Memory B cell (primary cell): ENCODE results near the gene TESPA1.

Experiments used
- ATAC-seq: fragments of 150-1000 bp; cut with Tn5 transposase; 2 replicates; pipeline ENCODE4 v1.10.0; 2021; ENCODE audit warnings: low read depth, mild to moderate bottlenecking, moderate library complexity
- DNase-seq, 2 donors: peaks; one replicate each; pipeline ENCODE4 v3.0.0; 2022; ENCODE audit warnings: low spot score in 2 of 2
- H3K27ac Mint-ChIP-seq: one replicate; pipeline ENCODE4 v1.8.0; 2022; ENCODE audit warnings: mild to moderate bottlenecking, moderate library complexity, mixed read lengths
- H3K27me3 Mint-ChIP-seq: one replicate; pipeline ENCODE4 v1.8.0; 2022; ENCODE audit warnings: mixed read lengths
- H3K36me3 Mint-ChIP-seq: one replicate; pipeline ENCODE4 v1.8.0; 2022; ENCODE audit warnings: mild to moderate bottlenecking, mixed read lengths
- H3K4me1 Mint-ChIP-seq: one replicate; pipeline ENCODE4 v1.8.0; 2022; ENCODE audit warnings: mixed read lengths
- H3K4me3 Mint-ChIP-seq: one replicate; pipeline ENCODE4 v1.8.0; 2022; ENCODE audit warnings: mild to moderate bottlenecking, moderate library complexity, mixed read lengths
- H3K9me3 Mint-ChIP-seq: one replicate; pipeline ENCODE4 v1.8.0; 2022; ENCODE audit warnings: mixed read lengths

Gene TESPA1

DNA sequence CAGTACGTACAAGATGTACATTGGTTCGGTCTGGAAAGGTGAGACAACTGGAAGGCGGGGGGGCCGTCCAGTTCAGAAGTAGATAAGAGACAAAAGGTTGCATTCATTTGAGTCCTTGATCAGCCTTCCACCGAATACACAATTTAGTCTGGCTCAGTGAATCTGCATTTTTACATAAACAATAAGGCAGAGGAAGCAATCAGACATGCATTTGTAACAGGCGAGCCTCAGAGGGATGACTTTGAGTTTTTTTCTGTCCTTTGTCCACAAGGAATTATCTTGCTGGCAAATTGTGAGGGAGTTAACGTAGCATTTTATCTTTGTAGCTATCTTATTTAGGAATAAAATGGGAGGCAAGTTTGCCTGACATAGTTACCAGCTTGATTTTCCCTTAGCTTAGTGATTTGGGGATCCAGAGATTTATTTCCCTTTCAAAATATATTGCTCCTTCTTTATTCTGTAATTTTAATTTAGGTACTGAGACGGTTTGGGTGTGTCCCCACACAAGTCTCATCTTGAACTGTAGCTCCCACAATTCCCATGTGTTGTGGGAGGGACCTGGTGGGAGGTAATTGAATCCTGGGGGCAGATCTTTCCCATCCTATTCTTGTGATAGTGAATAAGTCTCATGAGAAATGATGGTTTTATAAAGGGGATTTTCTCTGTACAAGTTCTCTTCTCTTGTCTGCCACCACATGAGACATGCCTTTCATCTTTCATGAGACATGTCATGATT lies 59.4 kb downstream of the TESPA1 start:
- Mint-ChIP-seq H3K4me3 (no peak overlapping the region), H3K36me3 (peaks cover 6% of the 10 kb centered on the region), H3K27ac (no peak overlapping the region), H3K9me3 (peaks cover 7% of the 10 kb centered on the region), H3K27me3 (peaks cover 2% of the 10 kb centered on the region), H3K4me1 (no peaks in the 10 kb centered on the region)
- DNase-seq (no peak), ATAC-seq (no peak)

GRCh38 chr12:54917001-54917488 lies 67.5 kb downstream of the TESPA1 start:
- H3K27me3 Mint-ChIP-seq = peaks cover 2% of the 10 kb centered on the region
- no peaks in the 10 kb centered on the region for H3K4me1 Mint-ChIP-seq
- no peak overlapping the region for H3K27ac Mint-ChIP-seq
- peaks cover 6% of the 10 kb centered on the region for H3K9me3 Mint-ChIP-seq
- no peak overlapping the region for H3K4me3 Mint-ChIP-seq
- DNase-seq (no peak), ATAC-seq (no peak)
- H3K36me3 Mint-ChIP-seq = no peaks in the 10 kb centered on the region
